ENCODE data around the gene GRID2.
"Not testable (repeated sequence)": the region's sequence is repeated elsewhere in the genome, so short reads cannot be mapped to it uniquely, and the experiment has no call there.

Gene GRID2

GRCh38 chr4:93261207-93261606 is 957.4 kb downstream of the GRID2 start:
- no peaks in the 10 kb centered on the region for H3K9me3 ChIP-seq (ENCODE audit: control insufficient read depth in 5 of 5, low read length in 5 of 5)
- H3K27me3 ChIP-seq (ENCODE audit: control insufficient read depth in 5 of 5, insufficient read depth in 4 of 5, low read length in 5 of 5) = no peaks in the 10 kb centered on the region
- H3K36me3 ChIP-seq (ENCODE audit: control insufficient read depth in 5 of 5, insufficient read depth in 5 of 5, low read length in 5 of 5) = no peaks in the 10 kb centered on the region
- no peak overlapping the region for H3K9ac ChIP-seq (ENCODE audit: low read length in 5 of 5)
- H3K4me1 ChIP-seq (ENCODE audit: control insufficient read depth in 5 of 5, insufficient read depth in 5 of 5, low read length in 5 of 5) = no peaks in the 10 kb centered on the region
- no peak overlapping the region for H3K4me3 ChIP-seq (ENCODE audit: low read depth in 1 of 5, low read length in 5 of 5)
- no peak overlapping the region for H3K27ac ChIP-seq (ENCODE audit: low read depth, low read length)

GRCh38 chr4:93263166-93263565 is 959.4 kb downstream of the GRID2 start:
- H3K27ac ChIP-seq (ENCODE audit: low read depth, low read length) = no peak overlapping the region
- no peaks in the 10 kb centered on the region for H3K9me3 ChIP-seq (ENCODE audit: control insufficient read depth in 5 of 5, low read length in 5 of 5)
- no peaks in the 10 kb centered on the region for H3K27me3 ChIP-seq (ENCODE audit: control insufficient read depth in 5 of 5, insufficient read depth in 4 of 5, low read length in 5 of 5)
- H3K9ac ChIP-seq (ENCODE audit: low read length in 5 of 5) = no peak overlapping the region
- no peak overlapping the region for H3K4me3 ChIP-seq (ENCODE audit: low read depth in 1 of 5, low read length in 5 of 5)
- H3K36me3 ChIP-seq (ENCODE audit: control insufficient read depth in 5 of 5, insufficient read depth in 5 of 5, low read length in 5 of 5) = no peaks in the 10 kb centered on the region
- no peaks in the 10 kb centered on the region for H3K4me1 ChIP-seq (ENCODE audit: control insufficient read depth in 5 of 5, insufficient read depth in 5 of 5, low read length in 5 of 5)

- no peak overlapping the region for H3K4me3 ChIP-seq (ENCODE audit: low read depth in 1 of 5, low read length in 5 of 5)
- no peaks in the 10 kb centered on the region for H3K4me1 ChIP-seq (ENCODE audit: control insufficient read depth in 5 of 5, insufficient read depth in 5 of 5, low read length in 5 of 5)
- H3K9me3 ChIP-seq (ENCODE audit: control insufficient read depth in 5 of 5, low read length in 5 of 5) = no peaks in the 10 kb centered on the region
- no peaks in the 10 kb centered on the region for H3K36me3 ChIP-seq (ENCODE audit: control insufficient read depth in 5 of 5, insufficient read depth in 5 of 5, low read length in 5 of 5)
- no peak overlapping the region for H3K27ac ChIP-seq (ENCODE audit: low read depth, low read length)
- no peak overlapping the region for H3K9ac ChIP-seq (ENCODE audit: low read length in 5 of 5)
- no peaks in the 10 kb centered on the region for H3K27me3 ChIP-seq (ENCODE audit: control insufficient read depth in 5 of 5, insufficient read depth in 4 of 5, low read length in 5 of 5)
These were observed 964.0 kb downstream of the GRID2 start for GRCh38 chr4:93267747-93268146.

GRCh38 chr4:93285346-93285745 is 981.6 kb downstream of the GRID2 start:
- H3K4me3 ChIP-seq (ENCODE audit: low read depth in 1 of 5, low read length in 5 of 5) = no peak overlapping the region
- H3K9ac ChIP-seq (ENCODE audit: low read length in 5 of 5) = no peak overlapping the region
- H3K36me3 ChIP-seq (ENCODE audit: control insufficient read depth in 5 of 5, insufficient read depth in 5 of 5, low read length in 5 of 5) = no peaks in the 10 kb centered on the region
- H3K27ac ChIP-seq (ENCODE audit: low read depth, low read length) = no peak overlapping the region
- H3K9me3 ChIP-seq (ENCODE audit: control insufficient read depth in 5 of 5, low read length in 5 of 5) = no peaks in the 10 kb centered on the region
- H3K27me3 ChIP-seq (ENCODE audit: control insufficient read depth in 5 of 5, insufficient read depth in 4 of 5, low read length in 5 of 5) = no peaks in the 10 kb centered on the region
- H3K4me1 ChIP-seq (ENCODE audit: control insufficient read depth in 5 of 5, insufficient read depth in 5 of 5, low read length in 5 of 5) = no peaks in the 10 kb centered on the region

- Histone ChIP-seq H3K9me3 (ENCODE audit: control insufficient read depth in 5 of 5, low read length in 5 of 5) (no peaks in the 10 kb centered on the region), H3K9ac (ENCODE audit: low read length in 5 of 5) (no peak overlapping the region), H3K36me3 (ENCODE audit: control insufficient read depth in 5 of 5, insufficient read depth in 5 of 5, low read length in 5 of 5) (no peaks in the 10 kb centered on the region), H3K27me3 (ENCODE audit: control insufficient read depth in 5 of 5, insufficient read depth in 4 of 5, low read length in 5 of 5) (no peaks in the 10 kb centered on the region), H3K4me1 (ENCODE audit: control insufficient read depth in 5 of 5, insufficient read depth in 5 of 5, low read length in 5 of 5) (no peaks in the 10 kb centered on the region), H3K27ac (ENCODE audit: low read depth, low read length) (no peak overlapping the region), H3K4me3 (ENCODE audit: low read depth in 1 of 5, low read length in 5 of 5) (no peak overlapping the region)
These were observed 985.5 kb downstream of the GRID2 start for GRCh38 chr4:93289241-93289640.

- no peaks in the 10 kb centered on the region for H3K9me3 ChIP-seq (ENCODE audit: control insufficient read depth in 5 of 5, low read length in 5 of 5)
- no peak overlapping the region for H3K9ac ChIP-seq (ENCODE audit: low read length in 5 of 5)
- H3K27me3 ChIP-seq (ENCODE audit: control insufficient read depth in 5 of 5, insufficient read depth in 4 of 5, low read length in 5 of 5) = no peaks in the 10 kb centered on the region
- H3K36me3 ChIP-seq (ENCODE audit: control insufficient read depth in 5 of 5, insufficient read depth in 5 of 5, low read length in 5 of 5) = no peaks in the 10 kb centered on the region
- no peaks in the 10 kb centered on the region for H3K4me1 ChIP-seq (ENCODE audit: control insufficient read depth in 5 of 5, insufficient read depth in 5 of 5, low read length in 5 of 5)
- no peak overlapping the region for H3K27ac ChIP-seq (ENCODE audit: low read depth, low read length)
- H3K4me3 ChIP-seq (ENCODE audit: low read depth in 1 of 5, low read length in 5 of 5) = no peak overlapping the region
These were observed 986.1 kb downstream of the GRID2 start for GRCh38 chr4:93289831-93290230.

GRCh38 chr4:93299118-93299517 is 995.4 kb downstream of the GRID2 start:
- Histone ChIP-seq H3K36me3 (ENCODE audit: control insufficient read depth in 5 of 5, insufficient read depth in 5 of 5, low read length in 5 of 5) (no peaks in the 10 kb centered on the region), H3K27ac (ENCODE audit: low read depth, low read length) (no peak overlapping the region), H3K9ac (ENCODE audit: low read length in 5 of 5) (no peak overlapping the region), H3K4me1 (ENCODE audit: control insufficient read depth in 5 of 5, insufficient read depth in 5 of 5, low read length in 5 of 5) (no peaks in the 10 kb centered on the region), H3K27me3 (ENCODE audit: control insufficient read depth in 5 of 5, insufficient read depth in 4 of 5, low read length in 5 of 5) (no peaks in the 10 kb centered on the region), H3K4me3 (ENCODE audit: low read depth in 1 of 5, low read length in 5 of 5) (no peak overlapping the region), H3K9me3 (ENCODE audit: control insufficient read depth in 5 of 5, low read length in 5 of 5) (no peaks in the 10 kb centered on the region)

- H3K4me1 ChIP-seq (ENCODE audit: control insufficient read depth in 5 of 5, insufficient read depth in 5 of 5, low read length in 5 of 5); H3K27me3 ChIP-seq (ENCODE audit: control insufficient read depth in 5 of 5, insufficient read depth in 4 of 5, low read length in 5 of 5); H3K9me3 ChIP-seq (ENCODE audit: control insufficient read depth in 5 of 5, low read length in 5 of 5); H3K9ac ChIP-seq (ENCODE audit: low read length in 5 of 5); H3K4me3 ChIP-seq (ENCODE audit: low read depth in 1 of 5, low read length in 5 of 5); H3K36me3 ChIP-seq (ENCODE audit: control insufficient read depth in 5 of 5, insufficient read depth in 5 of 5, low read length in 5 of 5); H3K27ac ChIP-seq (ENCODE audit: low read depth, low read length): not testable (repeated sequence)
These were observed 997.2 kb downstream of the GRID2 start for GRCh38 chr4:93300780-93301555.

GRCh38 chr4:93302310-93302709 is 998.5 kb downstream of the GRID2 start:
- Histone ChIP-seq H3K4me3 (ENCODE audit: low read depth in 1 of 5, low read length in 5 of 5) (no peak overlapping the region), H3K4me1 (ENCODE audit: control insufficient read depth in 5 of 5, insufficient read depth in 5 of 5, low read length in 5 of 5) (no peaks in the 10 kb centered on the region), H3K27ac (ENCODE audit: low read depth, low read length) (no peak overlapping the region), H3K9ac (ENCODE audit: low read length in 5 of 5) (no peak overlapping the region), H3K36me3 (ENCODE audit: control insufficient read depth in 5 of 5, insufficient read depth in 5 of 5, low read length in 5 of 5) (no peaks in the 10 kb centered on the region), H3K27me3 (ENCODE audit: control insufficient read depth in 5 of 5, insufficient read depth in 4 of 5, low read length in 5 of 5) (no peaks in the 10 kb centered on the region), H3K9me3 (ENCODE audit: control insufficient read depth in 5 of 5, low read length in 5 of 5) (no peaks in the 10 kb centered on the region)

- H3K27me3 ChIP-seq (ENCODE audit: control insufficient read depth in 5 of 5, insufficient read depth in 4 of 5, low read length in 5 of 5) = no peaks in the 10 kb centered on the region
- no peak overlapping the region for H3K9ac ChIP-seq (ENCODE audit: low read length in 5 of 5)
- no peak overlapping the region for H3K27ac ChIP-seq (ENCODE audit: low read depth, low read length)
- H3K36me3 ChIP-seq (ENCODE audit: control insufficient read depth in 5 of 5, insufficient read depth in 5 of 5, low read length in 5 of 5) = no peaks in the 10 kb centered on the region
- H3K4me1 ChIP-seq (ENCODE audit: control insufficient read depth in 5 of 5, insufficient read depth in 5 of 5, low read length in 5 of 5) = no peaks in the 10 kb centered on the region
- no peak overlapping the region for H3K4me3 ChIP-seq (ENCODE audit: low read depth in 1 of 5, low read length in 5 of 5)
- H3K9me3 ChIP-seq (ENCODE audit: control insufficient read depth in 5 of 5, low read length in 5 of 5) = no peaks in the 10 kb centered on the region
These were observed 999.7 kb downstream of the GRID2 start for GRCh38 chr4:93303440-93303839.

Data from subcutaneous abdominal adipose tissue (tissue), 5 donors.